HEK293T (cell line): Measurements from ENCODE around the gene UNC50.

Source experiments
- ARNT ChIP-seq: fragments of 450-650 bp; IDR thresholded peaks from 2 replicates; pipeline ENCODE4 v1.6.1; 2017; ENCODE audit warnings: mild to moderate bottlenecking
- BHLHE40 ChIP-seq: fragments of 450-650 bp; IDR thresholded peaks from 2 replicates; pipeline ENCODE4 v1.6.1; 2016; ENCODE audit warnings: mild to moderate bottlenecking, moderate library complexity, borderline replicate concordance
- HDGF ChIP-seq: fragments of 450-650 bp; IDR thresholded peaks from 2 replicates; pipeline ENCODE4 v1.6.1; 2017; ENCODE audit warnings: antibody characterized with exemption, borderline replicate concordance
- NFRKB ChIP-seq: fragments of 450-650 bp; IDR thresholded peaks from 2 replicates; pipeline ENCODE4 v1.6.1; 2016; ENCODE audit warnings: mild to moderate bottlenecking, moderate library complexity

DNA sequence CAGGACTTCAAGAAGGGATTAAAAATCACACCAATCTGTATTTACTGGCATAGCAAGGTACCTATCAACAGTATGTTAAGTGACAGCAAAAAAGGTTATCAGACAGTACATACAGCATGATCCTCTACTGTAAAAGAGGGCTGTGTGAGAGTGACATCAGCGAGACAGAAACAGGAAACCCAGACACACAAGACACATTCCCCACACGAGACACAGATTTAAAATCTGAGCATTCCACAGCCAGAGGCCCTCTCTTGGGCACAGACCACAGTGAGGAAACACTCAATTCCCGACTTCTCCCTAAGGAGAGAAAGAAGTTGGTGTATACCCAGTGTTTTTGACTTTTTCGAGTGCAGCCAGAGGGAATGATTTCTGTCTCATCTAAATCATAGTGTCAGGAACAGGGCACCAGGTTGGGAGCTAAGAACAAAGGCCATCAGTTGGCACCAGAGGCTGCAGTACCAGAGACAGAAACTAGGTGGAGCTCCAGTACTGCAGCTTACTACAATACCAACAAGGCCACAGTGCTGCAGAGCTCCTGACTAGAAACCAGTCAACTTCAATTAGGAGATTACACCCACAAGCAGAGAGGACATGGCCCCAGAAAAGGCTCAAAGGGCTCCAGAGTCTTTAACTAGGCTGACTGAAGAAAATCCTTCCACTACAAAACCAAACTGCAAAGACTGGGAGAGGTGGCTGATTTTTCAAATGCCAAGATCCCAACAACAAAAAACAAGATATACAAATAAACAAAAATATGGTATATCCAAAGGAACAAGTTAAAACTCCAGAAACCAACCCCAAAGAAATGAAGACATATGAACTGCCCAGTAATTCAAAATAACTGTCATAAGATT lies 41.0 kb downstream of the UNC50 start:
- TF ChIP-seq HDGF: no peak
- TF ChIP-seq NFRKB: no peak
- TF ChIP-seq BHLHE40: no peak
- no peak for TF ChIP-seq ARNT
